NCI-H1436 (cell line): ENCODE results near the gene PIGP.
"Not testable (repeated sequence)": the region's sequence is repeated elsewhere in the genome, so short reads cannot be mapped to it uniquely, and the experiment has no call there.

ENCODE experiments used
- DNase-seq: peaks from one replicate; lab custom pipeline; 2025; lab: John Stamatoyannopoulos, UW

PIGP gene

GRCh38 chr21:37076087-37076850, 3.4 kb upstream of the PIGP start:
- no peak for DNase-seq

- no peak for DNase-seq
Observed at GRCh38 chr21:37075214-37075770, 2.4 kb upstream of the PIGP start.

- DNase-seq: no peak
Observed at GRCh38 chr21:37074546-37074945, 1.7 kb upstream of the PIGP start.

- DNase-seq: no peak
Observed at GRCh38 chr21:37074197-37074510, 1.3 kb upstream of the PIGP start.

GRCh38 chr21:37073417-37074196, 736 bp upstream of the PIGP start:
- DNase-seq: peak; percentile 43

- DNase-seq: peak; percentile 80
Observed at GRCh38 chr21:37072274-37072987, 440 bp downstream of the PIGP start.

GRCh38 chr21:37071561-37072273, 1.2 kb downstream of the PIGP start:
- no peak for DNase-seq

- no peak for DNase-seq
Observed at GRCh38 chr21:37065561-37066177, 7.2 kb downstream of the PIGP start.

- DNase-seq: no peak
Observed at GRCh38 chr21:37064841-37065240, 8.0 kb downstream of the PIGP start.

- DNase-seq: no peak
Observed at GRCh38 chr21:37063433-37063832, 9.4 kb downstream of the PIGP start.

GRCh38 chr21:37062593-37062935, 10.3 kb downstream of the PIGP start:
- no peak for DNase-seq

GRCh38 chr21:37061926-37062592, 10.8 kb downstream of the PIGP start:
- no peak for DNase-seq

GRCh38 chr21:37060296-37060695, 12.6 kb downstream of the PIGP start:
- DNase-seq: peak; percentile 94

- DNase-seq: no peak
Observed at GRCh38 chr21:37059181-37059580, 13.7 kb downstream of the PIGP start.

- no peak for DNase-seq
Observed at GRCh38 chr21:37058261-37058660, 14.6 kb downstream of the PIGP start.

GRCh38 chr21:37057614-37058013, 15.3 kb downstream of the PIGP start:
- DNase-seq: no peak

GRCh38 chr21:37055271-37055855, 17.5 kb downstream of the PIGP start:
- DNase-seq: no peak

- not testable (repeated sequence) for DNase-seq
Observed at GRCh38 chr21:37049741-37050140, 23.1 kb downstream of the PIGP start.

- no peak for DNase-seq
Observed at GRCh38 chr21:37047079-37047478, 25.8 kb downstream of the PIGP start.

- DNase-seq: no peak
Observed at GRCh38 chr21:37045556-37045955, 27.3 kb downstream of the PIGP start.

- no peak for DNase-seq
Observed at GRCh38 chr21:37045149-37045548, 27.7 kb downstream of the PIGP start.
